ENCODE results near the gene INF2. TPM values are rescaled to one million over a fixed set of nuclear protein-coding genes. Genes with fewer than 3 reads are reported as not detected.

Gene INF2
- total and polyA plus RNA-seq, 2 experiments from 2014 or later: 23.0 to 53.3 TPM

- WGBS, 2 experiments (ENCODE audit: low coverage in 1 of 2, low lambda C conversion rate in 2 of 2, missing lambda C conversion rate in 2 of 2): 92 to 93% methylated on average over 29 to 30 of the region's 30 CpGs
- in situ Hi-C loops (cut with MboI): no loop called here
- no peaks in the 10 kb centered on the region for H4K20me1 ChIP-seq (ENCODE audit: insufficient read depth)
Measured at GRCh38 chr14:104758981-104759969, 69.9 kb downstream of the INF2 start.

GRCh38 chr14:104765517-104765916, 76.1 kb downstream of the INF2 start:
- no peak overlapping the region for H3K27ac ChIP-seq
- no peak overlapping the region for H2AFZ ChIP-seq
- H3K36me3 ChIP-seq (ENCODE audit: low read depth): no peaks in the 10 kb centered on the region
- no peak for DNase-seq
- no peaks in the 10 kb centered on the region for H3K79me2 ChIP-seq (ENCODE audit: insufficient read depth)
- no peak overlapping the region for H3K4me3 ChIP-seq
- 94 to 97% methylated on average over 3 of the region's 3 CpGs for WGBS, 2 experiments (ENCODE audit: low coverage in 1 of 2, low lambda C conversion rate in 2 of 2, missing lambda C conversion rate in 2 of 2)
- no peak overlapping the region for H3K9ac ChIP-seq
- in situ Hi-C loops (cut with MboI): no loop called here
- H3K4me1 ChIP-seq (ENCODE audit: insufficient read depth): no peaks in the 10 kb centered on the region
- no peak for TF ChIP-seq EZH2phosphoT487 (IDR thresholded peaks at IDR 0.05; ENCODE audit: insufficient read depth, low read depth)
- no peaks in the 10 kb centered on the region for H3K27me3 ChIP-seq (replicated peaks; ENCODE audit: insufficient read depth)
- no peaks in the 10 kb centered on the region for H3K9me2 ChIP-seq (ENCODE audit: insufficient read depth)
- no peak overlapping the region for H3K4me2 ChIP-seq (ENCODE audit: unreplicated experiment)
- peaks cover 6% of the 10 kb centered on the region; the same call in 1 of the 2 replicates for H3F3A ChIP-seq (ENCODE audit: insufficient read depth)
- H4K20me1 ChIP-seq (ENCODE audit: insufficient read depth): no peaks in the 10 kb centered on the region
- H3K9me3 ChIP-seq (ENCODE audit: low read depth): no peaks in the 10 kb centered on the region

More at GRCh38 chr14:104758981-104759969, 69.9 kb downstream of the INF2 start:
- Histone ChIP-seq H3F3A (ENCODE audit: insufficient read depth) (no peaks in the 10 kb centered on the region), H3K79me2 (ENCODE audit: insufficient read depth) (peaks cover 51% of the 10 kb centered on the region), H3K36me3 (ENCODE audit: low read depth) (peaks cover 5% of the 10 kb centered on the region; the same call in 1 of the 2 replicates), H2AFZ (no peak overlapping the region), H3K9ac (no peak overlapping the region), H3K4me2 (ENCODE audit: unreplicated experiment) (no peak overlapping the region), H3K9me3 (ENCODE audit: low read depth) (no peaks in the 10 kb centered on the region), H3K27me3 (replicated peaks; ENCODE audit: insufficient read depth) (no peaks in the 10 kb centered on the region), H3K4me1 (ENCODE audit: insufficient read depth) (no peaks in the 10 kb centered on the region), H3K4me3 (no peak overlapping the region), H3K9me2 (ENCODE audit: insufficient read depth) (no peaks in the 10 kb centered on the region), H3K27ac (no peak overlapping the region)
- TF ChIP-seq EZH2 (IDR thresholded peaks at IDR 0.05; ENCODE audit: insufficient read depth, poor library complexity, severe bottlenecking): no peak
- no peak for TF ChIP-seq EZH2phosphoT487 (IDR thresholded peaks at IDR 0.05; ENCODE audit: insufficient read depth, low read depth)
- no peak for DNase-seq

GRCh38 chr14:104766256-104766862, 76.9 kb downstream of the INF2 start:
- no peak overlapping the region for H2AFZ ChIP-seq
- in situ Hi-C loops (cut with MboI): no loop called here
- H3F3A ChIP-seq (ENCODE audit: insufficient read depth): peaks cover 6% of the 10 kb centered on the region; the same call in 1 of the 2 replicates
- DNase-seq: no peak
- no peak overlapping the region for H3K4me3 ChIP-seq
- no peaks in the 10 kb centered on the region for H3K4me1 ChIP-seq (ENCODE audit: insufficient read depth)
- 97 to 99% methylated on average over 4 of the region's 4 CpGs for WGBS, 2 experiments (ENCODE audit: low coverage in 1 of 2, low lambda C conversion rate in 2 of 2, missing lambda C conversion rate in 2 of 2)
- no peak for TF ChIP-seq EZH2 (IDR thresholded peaks at IDR 0.05; ENCODE audit: insufficient read depth, poor library complexity, severe bottlenecking)
- no peak for TF ChIP-seq EZH2phosphoT487 (IDR thresholded peaks at IDR 0.05; ENCODE audit: insufficient read depth, low read depth)
- peaks cover 5% of the 10 kb centered on the region; the same call in 1 of the 2 replicates for H3K36me3 ChIP-seq (ENCODE audit: low read depth)
- no peak overlapping the region for H3K27ac ChIP-seq
- no peak overlapping the region for H3K4me2 ChIP-seq (ENCODE audit: unreplicated experiment)
- no peaks in the 10 kb centered on the region for H3K9me3 ChIP-seq (ENCODE audit: low read depth)
- H3K9ac ChIP-seq: no peak overlapping the region
- H3K9me2 ChIP-seq (ENCODE audit: insufficient read depth): no peaks in the 10 kb centered on the region
- no peaks in the 10 kb centered on the region for H3K27me3 ChIP-seq (replicated peaks; ENCODE audit: insufficient read depth)
- H3K79me2 ChIP-seq (ENCODE audit: insufficient read depth): no peaks in the 10 kb centered on the region
- H4K20me1 ChIP-seq (ENCODE audit: insufficient read depth): no peaks in the 10 kb centered on the region

- DNase-seq: no peak
- H3K36me3 ChIP-seq (ENCODE audit: low read depth): peaks cover 6% of the 10 kb centered on the region; the same call in 1 of the 2 replicates
- H3K9me2 ChIP-seq (ENCODE audit: insufficient read depth): no peaks in the 10 kb centered on the region
- H3K4me3 ChIP-seq: no peak overlapping the region
- no peak overlapping the region for H2AFZ ChIP-seq
- no peak overlapping the region for H3K4me2 ChIP-seq (ENCODE audit: unreplicated experiment)
- H3F3A ChIP-seq (ENCODE audit: insufficient read depth): peaks cover 6% of the 10 kb centered on the region; the same call in 1 of the 2 replicates
- no peak overlapping the region for H3K9ac ChIP-seq
- H3K27me3 ChIP-seq (replicated peaks; ENCODE audit: insufficient read depth): no peaks in the 10 kb centered on the region
- H3K9me3 ChIP-seq (ENCODE audit: low read depth): no peaks in the 10 kb centered on the region
- H3K79me2 ChIP-seq (ENCODE audit: insufficient read depth): no peaks in the 10 kb centered on the region
- no peaks in the 10 kb centered on the region for H3K4me1 ChIP-seq (ENCODE audit: insufficient read depth)
- no peak for TF ChIP-seq EZH2phosphoT487 (IDR thresholded peaks at IDR 0.05; ENCODE audit: insufficient read depth, low read depth)
- TF ChIP-seq EZH2 (IDR thresholded peaks at IDR 0.05; ENCODE audit: insufficient read depth, poor library complexity, severe bottlenecking): no peak
- WGBS, 2 experiments (ENCODE audit: low coverage in 1 of 2, low lambda C conversion rate in 2 of 2, missing lambda C conversion rate in 2 of 2): 92% methylated on average over 15 of the region's 15 CpGs
- no peaks in the 10 kb centered on the region for H4K20me1 ChIP-seq (ENCODE audit: insufficient read depth)
- no peak overlapping the region for H3K27ac ChIP-seq
- in situ Hi-C loops (cut with MboI): no loop called here
Measured at GRCh38 chr14:104766863-104767633, 77.6 kb downstream of the INF2 start.

Data from GM23248 (cell line).